Measurements from ENCODE around the gene ATRX. TPM values are rescaled to one million over a fixed set of nuclear protein-coding genes. Genes with fewer than 3 reads are reported as not detected.
A peak's percentile ranks its signal among the peaks of the same experiment; 100 is the strongest.
"Not testable (repeated sequence)": the region's sequence is repeated elsewhere in the genome, so short reads cannot be mapped to it uniquely, and the experiment has no call there.

Gene ATRX, protein sequence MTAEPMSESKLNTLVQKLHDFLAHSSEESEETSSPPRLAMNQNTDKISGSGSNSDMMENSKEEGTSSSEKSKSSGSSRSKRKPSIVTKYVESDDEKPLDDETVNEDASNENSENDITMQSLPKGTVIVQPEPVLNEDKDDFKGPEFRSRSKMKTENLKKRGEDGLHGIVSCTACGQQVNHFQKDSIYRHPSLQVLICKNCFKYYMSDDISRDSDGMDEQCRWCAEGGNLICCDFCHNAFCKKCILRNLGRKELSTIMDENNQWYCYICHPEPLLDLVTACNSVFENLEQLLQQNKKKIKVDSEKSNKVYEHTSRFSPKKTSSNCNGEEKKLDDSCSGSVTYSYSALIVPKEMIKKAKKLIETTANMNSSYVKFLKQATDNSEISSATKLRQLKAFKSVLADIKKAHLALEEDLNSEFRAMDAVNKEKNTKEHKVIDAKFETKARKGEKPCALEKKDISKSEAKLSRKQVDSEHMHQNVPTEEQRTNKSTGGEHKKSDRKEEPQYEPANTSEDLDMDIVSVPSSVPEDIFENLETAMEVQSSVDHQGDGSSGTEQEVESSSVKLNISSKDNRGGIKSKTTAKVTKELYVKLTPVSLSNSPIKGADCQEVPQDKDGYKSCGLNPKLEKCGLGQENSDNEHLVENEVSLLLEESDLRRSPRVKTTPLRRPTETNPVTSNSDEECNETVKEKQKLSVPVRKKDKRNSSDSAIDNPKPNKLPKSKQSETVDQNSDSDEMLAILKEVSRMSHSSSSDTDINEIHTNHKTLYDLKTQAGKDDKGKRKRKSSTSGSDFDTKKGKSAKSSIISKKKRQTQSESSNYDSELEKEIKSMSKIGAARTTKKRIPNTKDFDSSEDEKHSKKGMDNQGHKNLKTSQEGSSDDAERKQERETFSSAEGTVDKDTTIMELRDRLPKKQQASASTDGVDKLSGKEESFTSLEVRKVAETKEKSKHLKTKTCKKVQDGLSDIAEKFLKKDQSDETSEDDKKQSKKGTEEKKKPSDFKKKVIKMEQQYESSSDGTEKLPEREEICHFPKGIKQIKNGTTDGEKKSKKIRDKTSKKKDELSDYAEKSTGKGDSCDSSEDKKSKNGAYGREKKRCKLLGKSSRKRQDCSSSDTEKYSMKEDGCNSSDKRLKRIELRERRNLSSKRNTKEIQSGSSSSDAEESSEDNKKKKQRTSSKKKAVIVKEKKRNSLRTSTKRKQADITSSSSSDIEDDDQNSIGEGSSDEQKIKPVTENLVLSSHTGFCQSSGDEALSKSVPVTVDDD (N-terminal part only)
- total RNA-seq, result 97.7 TPM
- long read RNA-seq, transcript ATRX-213 (10 exons, 3,071 nt), result major isoform, 5 of 139 reads
- long read RNA-seq, transcript ATRX-211 (8 exons, 1,860 nt), result major isoform, 5 of 139 reads
- long read RNA-seq, partial matches to known transcripts, result 83 of 139 reads
- long read RNA-seq, other reads (novel, unspliced or antisense), result 46 of 139 reads

DNA sequence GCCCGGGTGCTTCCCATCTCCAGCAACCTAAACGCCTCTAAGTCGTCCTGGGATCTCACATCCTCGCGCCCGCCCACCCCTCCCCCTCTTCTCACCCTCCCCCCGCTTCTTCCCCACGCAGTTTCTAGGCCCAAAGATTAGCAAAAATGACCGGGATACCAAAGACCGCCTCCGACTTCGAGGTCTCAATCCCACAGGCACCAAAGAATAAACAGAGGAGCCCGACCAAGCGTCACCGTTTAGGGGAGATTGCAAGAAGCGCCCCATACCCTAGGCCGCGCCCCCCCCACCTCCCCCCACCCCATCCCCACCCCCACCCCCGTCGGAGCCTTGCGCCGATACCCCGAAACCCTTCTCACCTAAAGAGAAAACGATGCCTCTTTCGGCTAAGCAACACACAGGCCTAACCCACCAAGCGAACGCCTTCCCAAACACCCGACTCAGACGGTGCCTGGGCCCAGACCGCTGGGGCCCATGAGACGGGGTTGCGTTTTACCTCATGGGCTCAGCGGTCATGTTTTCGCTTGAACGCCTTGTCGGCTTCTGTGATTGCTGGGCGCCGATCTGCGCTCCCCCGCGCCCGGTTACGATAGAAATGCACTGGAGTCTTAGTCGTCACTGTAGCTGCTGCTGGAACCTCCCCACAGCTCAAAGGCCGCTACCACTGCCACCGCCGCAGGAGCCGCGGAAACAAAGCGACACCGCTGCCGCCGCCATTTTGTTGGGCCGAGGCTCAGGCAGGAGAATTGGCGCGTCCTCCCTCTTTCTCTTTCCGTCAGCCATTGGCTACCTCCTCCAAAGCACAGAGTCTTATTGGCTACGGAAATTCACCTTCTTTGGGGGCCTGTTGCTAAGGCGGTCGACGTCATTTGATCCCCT, at the start of gene ATRX:
Gene ATRX (minus strand): TSS at position 731 of the 879 bp plus-strand sequence. CDS start 215 bp downstream, at position 516.
- no peak for DNase-seq (ENCODE audit: low spot score)

DNA sequence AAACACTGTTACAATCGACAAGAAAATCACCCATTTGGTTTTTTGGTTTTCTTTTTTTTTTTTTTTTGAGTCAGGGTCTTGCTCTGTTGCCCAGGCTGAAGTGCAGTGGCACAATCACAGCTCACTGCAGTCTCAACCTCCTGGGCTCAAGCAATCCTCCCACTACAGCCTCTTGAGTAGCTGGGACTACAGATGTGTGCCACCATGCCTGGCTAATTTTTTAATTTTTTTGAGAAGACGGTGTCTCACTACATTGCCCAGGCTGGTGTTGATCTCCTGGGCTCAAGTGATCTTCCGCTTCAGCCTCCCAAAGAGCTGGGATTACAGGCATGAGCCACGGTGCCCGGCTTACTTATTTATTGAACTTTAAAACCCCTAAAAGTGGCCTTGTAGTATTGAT, 45.5 kb upstream of the ATRX start:
- not testable (repeated sequence) for DNase-seq (ENCODE audit: low spot score)

DNA sequence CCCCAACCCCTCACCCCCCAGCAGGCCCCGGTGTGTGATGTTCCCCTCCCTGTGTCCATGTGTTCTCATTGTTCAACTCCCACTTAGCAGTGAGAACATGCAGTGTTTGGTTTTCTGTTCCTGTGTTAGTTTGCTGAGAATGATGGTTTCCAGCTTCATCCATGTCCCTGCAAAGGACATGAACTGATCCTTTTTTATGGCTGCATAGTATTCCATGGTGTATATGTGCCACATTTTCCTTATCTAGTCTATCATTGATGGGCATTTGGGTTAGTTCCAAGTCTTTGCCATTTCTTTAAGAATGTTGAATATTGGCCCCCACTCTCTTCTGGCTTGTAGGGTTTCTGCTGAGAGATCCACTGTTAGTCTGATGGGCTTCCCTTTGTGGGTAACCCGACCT, 36.0 kb upstream of the ATRX start:
- not testable (repeated sequence) for DNase-seq (ENCODE audit: low spot score)

DNA sequence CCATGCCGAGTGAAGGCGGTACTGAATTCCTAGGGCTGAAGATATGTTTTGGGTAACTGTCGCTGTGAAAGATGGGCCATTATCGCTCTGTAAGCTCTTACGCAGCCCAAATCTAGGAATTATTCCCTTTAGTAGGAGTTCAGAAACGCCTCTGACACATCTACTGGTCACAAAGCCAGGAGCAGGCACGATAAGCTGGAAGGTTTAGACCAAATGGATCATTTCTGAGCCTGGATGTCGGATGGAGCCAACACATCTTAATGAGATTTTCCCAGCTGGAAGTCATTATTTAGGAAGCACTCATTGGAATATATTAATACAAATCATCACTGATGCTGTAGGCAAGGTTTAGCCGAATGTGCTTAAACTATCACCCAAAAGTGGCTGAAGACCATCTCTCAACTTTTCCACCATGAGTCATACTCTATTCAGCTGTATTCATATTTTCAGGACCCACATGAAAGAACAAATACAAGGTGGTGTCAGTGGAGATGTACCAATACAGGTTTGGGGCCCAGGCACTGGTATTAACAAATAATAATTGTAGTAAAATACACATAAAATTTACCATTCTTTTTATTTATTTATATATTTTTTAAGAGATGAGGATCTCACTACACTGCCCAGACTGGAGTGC, 34.2 kb upstream of the ATRX start:
- no peak for DNase-seq (ENCODE audit: low spot score)

DNA sequence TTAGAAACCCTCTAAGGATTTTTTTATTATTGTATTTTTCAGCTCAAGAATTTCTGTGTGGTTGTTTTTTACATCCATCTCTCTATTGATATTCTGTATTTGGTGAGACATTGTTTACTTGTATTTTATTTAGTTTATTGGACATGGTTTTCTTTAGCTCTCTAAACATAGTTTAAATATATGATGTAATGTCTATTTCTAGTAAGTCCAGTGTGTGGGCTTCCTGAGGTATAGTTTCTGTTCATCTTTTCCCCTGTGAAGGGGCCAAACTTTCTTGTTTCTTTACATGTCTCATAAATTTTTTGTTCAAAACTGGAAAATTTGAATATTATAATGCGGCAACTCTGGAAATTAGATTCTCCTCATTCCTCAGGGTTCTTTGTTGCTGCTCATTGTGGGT, 28.2 kb upstream of the ATRX start:
- DNase-seq (ENCODE audit: low spot score), result no peak

DNA sequence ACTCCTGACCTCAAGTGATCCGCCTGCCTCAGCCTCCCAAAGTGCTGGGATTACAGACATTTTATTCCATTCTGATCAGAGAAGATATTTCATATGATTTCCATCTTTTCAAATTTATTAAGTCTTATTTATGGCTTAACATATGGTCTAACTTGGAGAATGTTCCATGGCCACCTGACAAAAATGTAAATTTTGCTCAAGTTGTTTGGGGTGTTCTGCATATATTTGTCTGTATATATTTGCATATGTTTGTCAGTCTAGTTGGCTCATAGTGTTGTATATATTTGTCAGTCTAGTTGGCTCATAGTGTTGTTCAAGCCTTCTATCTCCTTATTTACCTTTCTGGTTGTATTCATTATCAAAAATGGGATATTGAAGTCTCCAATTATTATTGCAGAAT, 16.2 kb upstream of the ATRX start:
- no peak for DNase-seq (ENCODE audit: low spot score)

DNA sequence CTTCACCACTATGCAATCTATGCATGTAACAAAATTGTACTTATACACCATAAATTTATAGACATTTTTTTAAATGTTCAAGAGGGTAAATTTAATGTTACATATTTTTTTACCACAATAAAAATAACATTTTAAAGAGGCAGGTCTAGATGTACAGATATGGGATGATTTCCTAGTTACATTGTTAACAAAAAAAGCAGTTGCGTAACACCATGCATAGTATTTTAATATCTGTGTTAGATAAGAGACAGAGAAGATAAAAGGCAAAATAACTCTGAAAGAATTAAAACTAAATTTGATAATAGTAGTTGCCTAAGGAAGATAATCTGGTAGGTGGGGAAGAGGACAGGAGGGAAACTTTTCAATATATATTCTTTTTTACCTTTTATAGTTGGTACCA, 9.1 kb upstream of the ATRX start:
- no peak for DNase-seq (ENCODE audit: low spot score)

DNA sequence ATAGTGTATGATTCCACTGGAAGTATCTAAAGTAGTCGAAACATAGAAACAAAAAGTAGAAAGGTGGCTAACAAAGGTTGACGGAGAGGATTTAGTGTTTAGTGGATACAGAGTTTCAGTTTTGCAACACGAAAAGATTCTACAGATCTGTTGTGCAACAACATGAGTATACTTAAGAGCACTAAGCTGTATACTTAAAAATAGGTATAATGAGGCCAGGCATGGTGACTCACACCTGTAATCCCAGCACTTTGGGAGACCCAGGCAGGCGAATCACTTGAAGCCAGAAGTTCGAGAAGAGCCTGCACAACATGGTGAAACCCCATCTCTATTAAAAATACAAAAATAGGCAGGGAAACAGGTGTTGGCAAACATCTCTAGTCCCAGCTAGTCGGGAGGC, 7.9 kb upstream of the ATRX start:
- no peak for DNase-seq (ENCODE audit: low spot score)

DNA sequence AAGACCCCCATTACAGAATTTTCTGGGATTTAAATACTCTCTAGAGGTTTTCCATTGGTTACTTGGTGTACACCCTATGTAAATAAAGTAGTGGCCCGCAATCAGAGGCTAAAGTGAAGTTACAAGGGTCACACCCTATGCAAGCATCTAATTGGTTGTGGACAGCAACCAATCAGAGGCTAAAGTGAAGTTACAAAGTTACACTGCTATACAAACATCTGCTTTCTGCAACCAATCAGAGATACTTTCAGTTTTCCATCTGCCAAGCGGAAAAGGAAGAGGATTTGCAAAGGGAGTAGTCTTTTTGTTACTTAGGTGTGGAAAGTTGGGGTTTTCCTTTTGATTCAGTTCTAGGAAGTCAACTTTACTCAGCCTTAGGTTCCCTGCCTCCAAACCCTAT, 2.0 kb upstream of the ATRX start:
- DNase-seq (ENCODE audit: low spot score), result no peak

DNA sequence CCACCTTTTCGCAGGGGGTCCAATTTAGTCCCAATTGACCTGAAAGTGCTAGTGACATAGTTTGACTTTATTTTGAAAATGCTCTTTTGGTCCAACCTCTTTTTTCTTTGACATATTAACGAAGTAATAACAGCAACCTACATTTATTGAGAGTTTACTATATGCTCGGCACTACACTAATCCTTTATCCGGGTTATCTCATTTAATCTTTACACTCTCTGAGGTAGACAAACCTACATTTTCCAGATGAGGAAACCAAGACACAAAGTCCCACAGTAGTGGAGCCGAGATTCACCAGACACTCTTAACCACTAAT, 307 bp upstream of the ATRX start:
- no peak for DNase-seq (ENCODE audit: low spot score)

DNA sequence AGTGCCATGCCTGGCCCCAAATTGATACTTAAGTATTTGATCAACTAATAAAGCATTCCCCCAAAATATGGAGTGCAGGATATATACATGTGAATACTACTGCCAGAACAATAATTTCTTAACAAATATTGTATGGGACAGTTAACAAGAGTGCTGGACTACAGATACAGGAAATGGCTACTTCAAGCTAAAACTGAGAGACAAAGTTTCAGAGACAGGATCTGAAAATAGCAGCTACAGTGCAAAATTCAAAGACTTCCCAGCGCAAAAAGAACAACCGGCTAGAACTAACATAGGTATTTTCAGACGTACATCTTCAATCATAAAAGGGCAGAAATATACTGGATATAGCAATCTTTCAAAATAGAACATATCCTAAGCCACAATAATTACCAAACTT, 6.3 kb downstream of the ATRX start:
- DNase-seq (ENCODE audit: low spot score), result no peak

DNA sequence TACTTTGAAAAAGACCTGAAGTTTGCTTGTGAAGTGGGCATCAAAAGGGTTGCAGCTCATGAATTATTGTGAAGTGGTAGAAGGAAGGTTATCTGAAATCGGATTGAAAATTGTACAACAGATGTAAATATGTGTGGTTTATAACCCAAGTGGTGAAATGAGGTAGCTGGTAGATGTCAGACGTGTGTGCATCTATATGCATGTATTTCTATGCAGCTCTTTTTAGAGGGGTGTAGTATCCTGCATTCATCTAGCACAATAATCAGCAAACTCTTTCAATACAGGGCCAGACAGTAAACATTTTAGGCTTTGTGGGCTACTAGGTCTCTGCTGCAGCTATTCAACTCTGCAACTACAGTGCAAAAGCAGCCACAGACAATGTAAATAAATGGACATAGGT, 9.4 kb downstream of the ATRX start:
- no peak for DNase-seq (ENCODE audit: low spot score)

DNA sequence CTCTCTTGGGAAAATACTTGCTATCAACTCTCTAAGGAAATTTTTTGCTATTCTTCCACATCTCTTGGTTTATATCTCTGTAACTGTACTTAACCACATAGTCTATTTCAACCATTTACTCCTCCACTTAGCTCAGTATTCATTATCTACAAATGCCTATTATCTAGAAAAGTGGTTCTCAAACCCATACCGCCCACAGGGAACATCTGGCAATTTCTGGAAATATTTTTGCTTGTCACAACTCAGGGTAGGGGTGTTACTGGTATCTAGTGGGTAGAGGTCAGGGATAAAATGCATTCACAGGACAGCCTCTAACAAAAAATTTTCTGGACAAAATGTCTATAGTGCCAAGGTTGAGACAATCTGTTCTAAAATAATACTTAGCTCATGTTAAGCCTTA, 14.4 kb downstream of the ATRX start:
- DNase-seq (ENCODE audit: low spot score), result no peak

DNA sequence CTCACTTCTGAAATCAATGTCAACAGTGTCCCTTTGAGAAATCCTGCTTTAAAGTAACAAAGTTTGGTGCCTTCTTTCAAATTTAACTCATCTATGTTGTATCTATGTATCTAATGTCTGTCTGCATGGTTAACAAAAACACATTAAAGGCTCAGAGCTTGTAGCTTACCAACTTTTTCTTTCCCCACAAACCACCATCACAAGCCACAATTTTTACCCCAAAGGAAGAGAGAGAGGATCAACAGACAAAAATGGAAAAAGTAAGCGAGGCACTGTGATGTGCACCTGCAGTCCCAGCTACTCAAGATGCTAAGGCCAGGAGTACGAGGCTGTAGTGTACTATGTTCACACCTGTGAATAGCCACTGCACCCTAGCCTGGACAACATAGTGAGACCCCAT, 17.2 kb downstream of the ATRX start:
- no peak for DNase-seq (ENCODE audit: low spot score)

DNA sequence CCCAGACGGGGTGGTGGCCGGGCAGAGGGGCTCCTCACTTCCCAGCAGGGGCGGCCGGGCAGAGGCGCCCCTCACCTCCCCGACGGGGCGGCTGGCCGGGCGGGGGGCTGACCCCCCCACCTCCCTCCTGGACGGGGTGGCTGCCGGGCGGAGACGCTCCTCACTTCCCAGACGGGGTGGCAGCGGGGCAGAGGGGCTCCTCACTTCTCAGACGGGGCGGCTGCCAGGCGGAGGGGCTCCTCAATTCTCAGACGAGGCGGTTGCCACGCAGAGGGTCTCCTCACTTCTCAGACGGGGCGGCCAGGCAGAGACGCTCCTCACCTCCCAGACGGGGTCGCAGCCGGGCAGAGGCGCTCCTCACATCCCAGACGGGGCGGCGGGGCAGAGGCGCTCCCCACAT, 19.8 kb downstream of the ATRX start:
- not testable (repeated sequence) for DNase-seq (ENCODE audit: low spot score)

DNA sequence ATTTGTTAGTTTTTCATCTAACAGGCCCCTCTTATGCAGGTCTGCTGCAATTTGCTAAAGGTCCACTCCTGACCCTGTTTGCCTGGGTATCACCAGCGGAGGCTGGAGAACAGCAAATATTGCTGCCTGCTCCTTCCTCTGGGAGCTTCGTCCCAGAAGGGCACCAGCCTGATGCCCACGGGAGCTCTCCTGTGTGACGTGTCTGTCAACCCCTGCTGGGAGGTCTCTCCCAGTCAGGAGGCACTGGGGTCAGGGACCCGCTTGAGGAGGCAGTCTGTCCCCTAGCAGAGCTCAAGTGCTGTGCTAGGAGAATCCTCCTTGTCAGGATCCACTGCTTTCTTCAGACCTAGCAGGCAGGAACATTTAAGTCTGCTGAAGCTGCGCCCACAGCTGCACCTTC, 30.5 kb downstream of the ATRX start:
- DNase-seq (ENCODE audit: low spot score), result peak; percentile 84

DNA sequence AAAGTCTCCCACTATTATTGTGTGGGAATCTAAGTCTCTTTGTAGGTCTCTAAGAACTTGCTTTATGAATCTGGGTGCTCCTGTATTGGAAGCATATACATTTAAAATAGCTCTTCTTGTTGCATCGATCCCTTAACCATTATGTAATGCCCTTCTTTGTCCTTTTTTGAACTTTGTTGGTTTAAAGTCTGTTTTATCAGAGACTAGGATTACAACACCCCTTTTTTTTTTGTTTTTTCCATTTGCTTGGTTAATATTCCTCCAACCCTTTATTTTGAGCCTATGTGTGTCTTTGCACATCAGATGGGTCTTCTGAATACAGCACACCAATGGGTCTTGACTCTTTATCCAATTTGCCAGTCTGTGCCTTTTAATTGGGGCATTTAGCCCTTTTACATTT, 32.1 kb downstream of the ATRX start:
- not testable (repeated sequence) for DNase-seq (ENCODE audit: low spot score)

DNA sequence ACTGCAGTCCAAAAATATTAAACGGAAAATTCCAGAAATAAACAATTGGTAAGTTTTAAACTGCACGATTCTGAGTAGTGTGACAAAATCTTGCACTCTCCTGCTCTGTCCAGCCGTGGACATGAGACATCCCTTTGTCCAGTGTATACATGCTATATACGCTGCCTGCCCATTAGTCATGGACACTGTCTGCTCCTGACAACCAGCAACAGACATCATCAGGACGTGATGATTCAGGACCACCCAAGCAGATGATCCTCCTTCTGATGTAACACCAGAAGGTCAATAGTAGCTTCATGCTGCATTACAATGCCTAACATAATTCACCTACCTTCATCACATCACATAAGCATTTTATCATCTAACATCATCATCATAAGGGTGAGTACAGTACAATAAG, 36.3 kb downstream of the ATRX start:
- no peak for DNase-seq (ENCODE audit: low spot score)

DNA sequence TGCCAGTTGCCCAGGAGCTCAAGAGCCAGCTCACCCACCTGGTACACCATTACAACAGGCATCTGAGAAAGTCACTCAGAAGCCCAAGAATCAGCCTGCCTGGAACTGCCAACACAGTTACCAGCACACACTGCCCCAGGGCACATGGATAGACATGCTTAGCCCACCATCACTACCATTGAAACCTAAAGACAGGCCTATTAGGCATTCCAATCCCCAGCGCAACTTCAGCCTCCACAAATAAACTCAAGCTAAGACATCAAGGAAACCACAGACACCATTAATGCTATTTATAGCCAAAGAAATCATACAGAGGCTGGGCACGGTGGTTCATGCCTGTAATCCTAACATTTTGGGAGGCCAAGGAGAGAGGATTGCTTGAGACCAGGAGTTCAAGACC, 42.3 kb downstream of the ATRX start:
- DNase-seq (ENCODE audit: low spot score), result no peak

Measured in mesenteric fat pad (tissue), 1 donor.